ENCODE data around the gene TRIB2.

The TRIB2 gene

DNA sequence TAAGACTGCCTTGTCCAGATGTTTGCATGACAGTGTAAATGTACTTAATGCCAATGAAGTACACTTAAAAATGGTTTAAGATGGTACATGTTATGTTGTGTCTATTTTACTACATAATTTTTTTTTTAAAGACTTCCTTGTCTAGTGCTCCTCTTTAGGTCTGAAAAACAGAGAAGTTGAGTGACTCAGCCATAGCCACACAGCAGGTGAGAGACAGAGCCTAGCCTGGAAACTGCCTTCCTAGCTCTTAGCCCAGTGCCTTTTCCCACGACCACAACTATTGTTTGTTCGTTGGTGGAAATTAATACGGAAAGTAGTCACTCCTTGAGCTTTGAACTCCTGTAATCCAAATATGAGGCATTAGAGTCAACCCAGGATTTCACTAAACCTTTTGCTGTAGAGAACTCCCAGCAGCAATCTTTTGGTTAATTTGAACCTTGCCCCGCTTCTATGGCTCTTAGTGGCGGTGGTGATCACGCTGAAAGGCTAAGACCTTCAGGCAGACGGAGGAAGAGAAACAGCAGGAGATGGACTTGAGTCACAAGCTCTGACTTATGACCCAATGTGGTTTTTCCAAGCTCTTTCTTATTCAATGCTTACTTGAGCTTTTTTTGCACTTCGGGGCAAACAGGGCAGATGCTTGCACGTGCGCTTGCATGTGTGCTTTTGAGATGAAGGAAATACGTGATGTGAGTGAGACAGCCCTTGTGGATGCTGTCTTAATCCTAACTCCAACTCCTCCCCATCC lies 21.2 kb downstream of the TRIB2 start:
- no peaks in the 10 kb centered on the region for H3K4me1 ChIP-seq (ENCODE audit: control insufficient read depth in 1 of 2, insufficient read depth in 1 of 2, low read depth in 1 of 2, low read length in 1 of 2)
- no peak overlapping the region for H3K27ac ChIP-seq
- H3K27me3 ChIP-seq: peaks cover 10% of the 10 kb centered on the region
- no peaks in the 10 kb centered on the region for H3K9me3 ChIP-seq
- no peaks in the 10 kb centered on the region for H3K36me3 ChIP-seq
- H3K4me3 ChIP-seq (ENCODE audit: low read depth in 1 of 2, low read length in 1 of 2): no peak overlapping the region
- TF ChIP-seq, protein P1, sequence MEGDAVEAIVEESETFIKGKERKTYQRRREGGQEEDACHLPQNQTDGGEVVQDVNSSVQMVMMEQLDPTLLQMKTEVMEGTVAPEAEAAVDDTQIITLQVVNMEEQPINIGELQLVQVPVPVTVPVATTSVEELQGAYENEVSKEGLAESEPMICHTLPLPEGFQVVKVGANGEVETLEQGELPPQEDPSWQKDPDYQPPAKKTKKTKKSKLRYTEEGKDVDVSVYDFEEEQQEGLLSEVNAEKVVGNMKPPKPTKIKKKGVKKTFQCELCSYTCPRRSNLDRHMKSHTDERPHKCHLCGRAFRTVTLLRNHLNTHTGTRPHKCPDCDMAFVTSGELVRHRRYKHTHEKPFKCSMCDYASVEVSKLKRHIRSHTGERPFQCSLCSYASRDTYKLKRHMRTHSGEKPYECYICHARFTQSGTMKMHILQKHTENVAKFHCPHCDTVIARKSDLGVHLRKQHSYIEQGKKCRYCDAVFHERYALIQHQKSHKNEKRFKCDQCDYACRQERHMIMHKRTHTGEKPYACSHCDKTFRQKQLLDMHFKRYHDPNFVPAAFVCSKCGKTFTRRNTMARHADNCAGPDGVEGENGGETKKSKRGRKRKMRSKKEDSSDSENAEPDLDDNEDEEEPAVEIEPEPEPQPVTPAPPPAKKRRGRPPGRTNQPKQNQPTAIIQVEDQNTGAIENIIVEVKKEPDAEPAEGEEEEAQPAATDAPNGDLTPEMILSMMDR (IDR thresholded peaks at IDR 0.05): no peak

DNA sequence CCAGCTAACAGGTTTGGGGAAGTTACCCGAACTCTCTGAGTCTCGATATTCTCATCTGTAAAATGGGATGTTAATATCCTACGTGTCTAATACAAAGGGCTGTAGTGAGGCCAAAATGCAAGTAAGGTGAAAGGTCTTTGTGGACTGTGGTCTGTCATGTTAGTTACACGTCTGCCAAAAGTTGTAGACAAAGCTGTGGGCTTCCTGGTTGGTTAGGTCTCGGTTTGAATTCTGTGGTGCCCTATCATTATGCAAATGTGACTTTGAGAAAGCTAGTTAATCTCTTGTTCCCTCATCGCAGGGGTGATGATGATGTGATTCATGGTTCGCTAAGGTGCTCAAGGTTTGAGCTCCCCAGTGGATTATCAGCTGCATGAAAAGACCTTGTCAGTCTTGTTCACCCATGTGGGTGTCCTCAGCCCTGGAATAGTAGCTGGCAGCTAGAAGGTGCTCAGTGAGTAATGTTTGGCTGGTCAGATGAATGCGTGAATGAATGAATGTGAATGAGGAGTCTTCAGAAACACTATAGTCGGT lies 23.1 kb downstream of the TRIB2 start:
- Histone ChIP-seq H3K4me3 (ENCODE audit: low read depth in 1 of 2, low read length in 1 of 2) (no peak overlapping the region), H3K4me1 (ENCODE audit: control insufficient read depth in 1 of 2, insufficient read depth in 1 of 2, low read depth in 1 of 2, low read length in 1 of 2) (no peaks in the 10 kb centered on the region), H3K9me3 (no peaks in the 10 kb centered on the region), H3K27ac (no peak overlapping the region), H3K27me3 (peaks cover 10% of the 10 kb centered on the region), H3K36me3 (no peaks in the 10 kb centered on the region)
- TF ChIP-seq, protein P1 (IDR thresholded peaks at IDR 0.05): no peak

GRCh38 chr2:12741380-12741779 lies 24.6 kb downstream of the TRIB2 start:
- TF ChIP-seq, protein P1 (IDR thresholded peaks at IDR 0.05): no peak
- Histone ChIP-seq H3K4me3 (ENCODE audit: low read depth in 1 of 2, low read length in 1 of 2) (no peak overlapping the region), H3K27me3 (peaks cover 10% of the 10 kb centered on the region), H3K9me3 (no peaks in the 10 kb centered on the region), H3K27ac (no peak overlapping the region), H3K36me3 (no peaks in the 10 kb centered on the region), H3K4me1 (ENCODE audit: control insufficient read depth in 1 of 2, insufficient read depth in 1 of 2, low read depth in 1 of 2, low read length in 1 of 2) (no peaks in the 10 kb centered on the region)

DNA sequence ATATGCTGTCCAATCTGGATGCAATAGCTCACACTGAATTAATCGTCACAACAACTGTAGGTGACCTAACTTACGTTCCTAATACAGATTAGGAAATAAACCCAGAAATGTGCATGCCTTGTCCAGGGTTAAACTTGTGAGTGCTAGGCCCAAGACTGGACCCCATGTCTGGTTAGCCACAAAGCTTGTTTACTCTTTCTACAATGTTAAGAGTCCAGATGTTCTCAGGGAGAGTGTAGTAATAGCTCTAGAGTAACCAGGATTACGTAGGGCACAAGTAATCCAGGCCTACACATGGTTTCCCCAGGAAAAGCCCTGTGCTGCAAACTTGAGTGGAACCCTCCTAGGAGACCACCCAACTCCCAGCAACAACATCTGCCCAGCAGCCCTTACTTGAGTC lies 26.2 kb downstream of the TRIB2 start:
- no peaks in the 10 kb centered on the region for H3K4me1 ChIP-seq (ENCODE audit: control insufficient read depth in 1 of 2, insufficient read depth in 1 of 2, low read depth in 1 of 2, low read length in 1 of 2)
- TF ChIP-seq, protein P1 (IDR thresholded peaks at IDR 0.05): no peak
- H3K9me3 ChIP-seq: no peaks in the 10 kb centered on the region
- no peak overlapping the region for H3K27ac ChIP-seq
- no peak overlapping the region for H3K4me3 ChIP-seq (ENCODE audit: low read depth in 1 of 2, low read length in 1 of 2)
- no peaks in the 10 kb centered on the region for H3K27me3 ChIP-seq
- no peaks in the 10 kb centered on the region for H3K36me3 ChIP-seq

GRCh38 chr2:12750166-12750905 lies 33.6 kb downstream of the TRIB2 start:
- no peaks in the 10 kb centered on the region for H3K27me3 ChIP-seq
- H3K27ac ChIP-seq: no peak overlapping the region
- no peak overlapping the region for H3K4me3 ChIP-seq (ENCODE audit: low read depth in 1 of 2, low read length in 1 of 2)
- no peaks in the 10 kb centered on the region for H3K36me3 ChIP-seq
- H3K9me3 ChIP-seq: no peaks in the 10 kb centered on the region
- TF ChIP-seq, protein P1 (IDR thresholded peaks at IDR 0.05): no peak
- H3K4me1 ChIP-seq (ENCODE audit: control insufficient read depth in 1 of 2, insufficient read depth in 1 of 2, low read depth in 1 of 2, low read length in 1 of 2): no peaks in the 10 kb centered on the region
